Sigmoid colon (tissue), 7 donors: ENCODE data around the gene POLR1A. TPM values are rescaled to one million over a fixed set of nuclear protein-coding genes. Genes with fewer than 3 reads are reported as not detected.

Experiments
- DNase-seq: peaks from one replicate; pipeline ENCODE4 v3.0.0-alpha.2; 2019
- H3K27ac ChIP-seq, 4 donors: fragments of 200-600 bp; sonication (generic); one replicate each; pipeline ENCODE4 v1.5.1; 2016 to 2019; ENCODE audit warnings: mild to moderate bottlenecking in 1 of 4
- H3K27me3 ChIP-seq, 3 donors: fragments of 200-600 bp; sonication (generic); one replicate each; pipeline ENCODE4 v1.5.1; 2019; ENCODE audit warnings: mild to moderate bottlenecking in 1 of 3
- H3K36me3 ChIP-seq, 4 donors: fragments of 200-600 bp; sonication (generic); one replicate each; pipeline ENCODE4 v1.5.1; 2016 to 2019
- H3K4me1 ChIP-seq, 4 donors: fragments of 200-600 bp; sonication (generic); one replicate each; pipeline ENCODE4 v1.5.1; 2017 to 2019
- H3K4me3 ChIP-seq, 4 donors: fragments of 200-600 bp; sonication (generic); one replicate each; pipeline ENCODE4 v1.5.1; 2017 to 2019; ENCODE audit warnings: mild to moderate bottlenecking in 2 of 4, moderate library complexity in 1 of 4
- H3K9me3 ChIP-seq, 4 donors: fragments of 200-600 bp in 3 of 4; sonication (generic) in 3 of 4; one replicate each; pipeline versions ENCODE4 v1.5.1 to v1.6.1; 2013 to 2019
- CTCF ChIP-seq, 4 experiments: fragments of 450-650 bp in 3 of 4; fragments of 200-600 bp in 1 of 4; IDR thresholded peaks; one replicate each; pipeline ENCODE4 v1.5.1; 2016 to 2019; ENCODE audit warnings: antibody characterized with exemption in 4 of 4, mild to moderate bottlenecking in 3 of 4, moderate library complexity in 2 of 4
- EP300 ChIP-seq, 4 donors: sonication (generic); formaldehyde crosslinking; IDR thresholded peaks; one replicate each; pipeline ENCODE4 v1.6.1; 2017; ENCODE audit warnings: antibody characterized with exemption in 4 of 4
- POLR2A ChIP-seq, 2 donors: fragments of 450-650 bp; IDR thresholded peaks; one replicate each; pipeline ENCODE4 v1.6.1; 2016; ENCODE audit warnings: antibody characterized with exemption in 2 of 2, mild to moderate bottlenecking in 2 of 2, moderate library complexity in 2 of 2
- POLR2AphosphoS5 ChIP-seq, 4 donors: sonication (generic); formaldehyde crosslinking; IDR thresholded peaks; one replicate each; pipeline ENCODE4 v1.6.1; 2017; ENCODE audit warnings: antibody characterized with exemption in 4 of 4
- WGBS, 2 donors: extraction: QIAGEN DNeasy Blood & Tissue Kit; methylation state at CpG; one replicate each; pipeline ENCODE4 v1.1.7; 2013; 5-methylcytosine and 5-hydroxymethylcytosine counted together
- intact Hi-C: fragments of 100-400 bp; cut with DNase I; formaldehyde crosslinking; loops from one replicate; pipeline ENCODE4 v1.15.1; 2023
- polyA plus RNA-seq, 3 donors: library from polyadenylated mRNA; stranded (reverse); fragments of 200-250 nt; gene quantifications; one replicate each; pipeline ENCODE4 v1.2.3, GENCODE V29; 2013
- total RNA-seq, 4 donors: library from RNA; depleted of rRNA; stranded (reverse); fragments of >200 nt; gene quantifications; one replicate each; pipeline ENCODE4 v1.1.0, GENCODE V29; 2016
- donor health status: healthy with polysubstance abuse.
- donor health status: Bipolar disorder and iron deficiency.
- donor health status: healthy.

POLR1A gene
- total and polyA plus RNA-seq, 7 donors = 1.2 to 17.9 (median 10.1) TPM

GRCh38 chr2:86026744-86027065 is 79.0 kb downstream of the POLR1A start:
- H3K4me1 ChIP-seq = peaks cover 0 to 5% (median 0%) of the 10 kb centered on the region in 4 donors
- peak; percentile 59 for DNase-seq
- peaks cover 6 to 55% (median 43%) of the 10 kb centered on the region in 4 donors for H3K36me3 ChIP-seq
- WGBS, 2 donors = 89 to 94% methylated on average over 6 of the region's 6 CpGs
- TF ChIP-seq POLR2A (IDR thresholded peaks at IDR 0.05) (no peak), CTCF (IDR thresholded peaks at IDR 0.05) (no peak), POLR2AphosphoS5 (IDR thresholded peaks at IDR 0.05) (no peak), EP300 (IDR thresholded peaks at IDR 0.05) (no peak)
- no peaks in the 10 kb centered on the region for H3K27me3 ChIP-seq
- peak overlapping the region; percentile 19 to 49 (median 28) for H3K27ac ChIP-seq
- intact Hi-C loops = no loop called here
- no peaks in the 10 kb centered on the region for H3K9me3 ChIP-seq
- no peak overlapping the region for H3K4me3 ChIP-seq

- peak; percentile 62 for DNase-seq
- intact Hi-C loops = no loop called here
- TF ChIP-seq EP300 (IDR thresholded peaks at IDR 0.05) = no peak
- no peak for TF ChIP-seq POLR2AphosphoS5 (IDR thresholded peaks at IDR 0.05)
- no peak for TF ChIP-seq POLR2A (IDR thresholded peaks at IDR 0.05)
- no peak for TF ChIP-seq CTCF (IDR thresholded peaks at IDR 0.05)
- Histone ChIP-seq H3K4me3 (no peak overlapping the region), H3K27me3 (no peaks in the 10 kb centered on the region), H3K36me3 (peaks cover under 1 to 50% (median 38%) of the 10 kb centered on the region in 4 donors), H3K9me3 (no peaks in the 10 kb centered on the region), H3K27ac (peak overlapping the region; percentile 19 to 49 (median 28)), H3K4me1 (peaks cover 0 to 9% (median under 1%) of the 10 kb centered on the region in 4 donors)
- WGBS, 2 donors = 91 to 93% methylated on average over 8 of the region's 8 CpGs
Measured at GRCh38 chr2:86025976-86026743, 79.5 kb downstream of the POLR1A start.

- H3K4me3 ChIP-seq = no peak overlapping the region
- H3K27ac ChIP-seq = peak overlapping the region in 2 of 4 donors; percentile 19 to 28
- 97% methylated on average over 7 of the region's 7 CpGs for WGBS, 2 donors
- peaks cover 0 to 15% (median 2%) of the 10 kb centered on the region in 4 donors for H3K4me1 ChIP-seq
- intact Hi-C loops = no loop called here
- H3K27me3 ChIP-seq = no peaks in the 10 kb centered on the region
- DNase-seq = no peak
- no peaks in the 10 kb centered on the region for H3K9me3 ChIP-seq
- TF ChIP-seq POLR2AphosphoS5 (IDR thresholded peaks at IDR 0.05) (no peak), EP300 (IDR thresholded peaks at IDR 0.05) (no peak), CTCF (IDR thresholded peaks at IDR 0.05) (no peak), POLR2A (IDR thresholded peaks at IDR 0.05) (no peak)
- peaks cover 0 to 42% (median 29%) of the 10 kb centered on the region in 4 donors for H3K36me3 ChIP-seq
Measured at GRCh38 chr2:86025229-86025820, 80.4 kb downstream of the POLR1A start.

GRCh38 chr2:86023366-86023712 is 82.3 kb downstream of the POLR1A start:
- no peaks in the 10 kb centered on the region for H3K27me3 ChIP-seq
- H3K27ac ChIP-seq = no peak overlapping the region
- peaks cover 0 to 22% (median 16%) of the 10 kb centered on the region in 4 donors for H3K36me3 ChIP-seq
- no peak for DNase-seq
- H3K9me3 ChIP-seq = no peaks in the 10 kb centered on the region
- peaks cover 0 to 15% (median 2%) of the 10 kb centered on the region in 4 donors for H3K4me1 ChIP-seq
- TF ChIP-seq POLR2A (IDR thresholded peaks at IDR 0.05) = no peak
- no peak for TF ChIP-seq CTCF (IDR thresholded peaks at IDR 0.05)
- no peak for TF ChIP-seq EP300 (IDR thresholded peaks at IDR 0.05)
- no peak for TF ChIP-seq POLR2AphosphoS5 (IDR thresholded peaks at IDR 0.05)
- WGBS, 2 donors = 84 to 89% methylated on average over 2 of the region's 2 CpGs
- intact Hi-C loops = no loop called here
- no peak overlapping the region for H3K4me3 ChIP-seq
